DMS53 treated with DMSO at 0.1 percent for 48 hours (cell line): ENCODE measurements around the gene PDYN.
"Not testable (repeated sequence)": the region's sequence is repeated elsewhere in the genome, so short reads cannot be mapped to it uniquely, and the experiment has no call there.

ENCODE experiments used
- DNase-seq: peaks from one replicate; lab custom pipeline; 2025; ENCODE audit not compliant: unreplicated experiment; lab: John Stamatoyannopoulos, UW

The PDYN gene

GRCh38 chr20:1993986-1994385 is at the start of gene PDYN:
Gene PDYN (minus strand): TSS chr20:1994058. CDS start chr20:1983084, 10,974 bp downstream.
- no peak for DNase-seq

GRCh38 chr20:2042400-2042799 is 48.5 kb upstream of the PDYN start:
- no peak for DNase-seq

- DNase-seq, result no peak
Measured at GRCh38 chr20:2038161-2038560, 44.3 kb upstream of the PDYN start.

GRCh38 chr20:2037296-2037914 is 43.5 kb upstream of the PDYN start:
- DNase-seq, result no peak

GRCh38 chr20:2036357-2036756 is 42.5 kb upstream of the PDYN start:
- DNase-seq, result not testable (repeated sequence)

GRCh38 chr20:2032168-2032567 is 38.3 kb upstream of the PDYN start:
- DNase-seq, result no peak

- DNase-seq, result no peak
Measured at GRCh38 chr20:2026514-2026913, 32.7 kb upstream of the PDYN start.

GRCh38 chr20:2026004-2026403 is 32.1 kb upstream of the PDYN start:
- DNase-seq, result no peak

- no peak for DNase-seq
Measured at GRCh38 chr20:2023151-2023550, 29.3 kb upstream of the PDYN start.

GRCh38 chr20:2022163-2022562 is 28.3 kb upstream of the PDYN start:
- no peak for DNase-seq

GRCh38 chr20:2010533-2010932 is 16.7 kb upstream of the PDYN start:
- DNase-seq, result no peak

GRCh38 chr20:2006452-2007361 is 12.8 kb upstream of the PDYN start:
- DNase-seq, result no peak

- DNase-seq, result no peak
Measured at GRCh38 chr20:2005831-2006426, 12.1 kb upstream of the PDYN start.

GRCh38 chr20:2005359-2005758 is 11.5 kb upstream of the PDYN start:
- no peak for DNase-seq

- no peak for DNase-seq
Measured at GRCh38 chr20:2004171-2004570, 10.3 kb upstream of the PDYN start.

GRCh38 chr20:2002365-2002764 is 8.5 kb upstream of the PDYN start:
- no peak for DNase-seq

GRCh38 chr20:2001119-2001518 is 7.3 kb upstream of the PDYN start:
- DNase-seq, result no peak

- DNase-seq, result no peak
Measured at GRCh38 chr20:2000285-2000684, 6.4 kb upstream of the PDYN start.

- DNase-seq, result no peak
Measured at GRCh38 chr20:1998715-1999114, 4.9 kb upstream of the PDYN start.

- DNase-seq, result no peak
Measured at GRCh38 chr20:1998193-1998520, 4.3 kb upstream of the PDYN start.

- no peak for DNase-seq
Measured at GRCh38 chr20:1997483-1998192, 3.8 kb upstream of the PDYN start.
